ENCODE results near the gene PRKN. TPM values are rescaled to one million over a fixed set of nuclear protein-coding genes. Genes with fewer than 3 reads are reported as not detected.

Gene PRKN
- total RNA-seq, 4 donors from 2014 or later, result 4.4 to 669 (median 10.5) TPM

GRCh38 chr6:161458201-161458951 is 1269.2 kb downstream of the PRKN start:
- no peak for DNase-seq
- no peaks in the 10 kb centered on the region for H3K27me3 ChIP-seq
- H3K9me3 ChIP-seq, result no peaks in the 10 kb centered on the region
- H3K27ac ChIP-seq, result no peak overlapping the region
- no peaks in the 10 kb centered on the region for H3K36me3 ChIP-seq
- no peaks in the 10 kb centered on the region for H3K4me1 ChIP-seq
- H3K4me3 ChIP-seq, result no peak overlapping the region
- TF ChIP-seq, protein P1, sequence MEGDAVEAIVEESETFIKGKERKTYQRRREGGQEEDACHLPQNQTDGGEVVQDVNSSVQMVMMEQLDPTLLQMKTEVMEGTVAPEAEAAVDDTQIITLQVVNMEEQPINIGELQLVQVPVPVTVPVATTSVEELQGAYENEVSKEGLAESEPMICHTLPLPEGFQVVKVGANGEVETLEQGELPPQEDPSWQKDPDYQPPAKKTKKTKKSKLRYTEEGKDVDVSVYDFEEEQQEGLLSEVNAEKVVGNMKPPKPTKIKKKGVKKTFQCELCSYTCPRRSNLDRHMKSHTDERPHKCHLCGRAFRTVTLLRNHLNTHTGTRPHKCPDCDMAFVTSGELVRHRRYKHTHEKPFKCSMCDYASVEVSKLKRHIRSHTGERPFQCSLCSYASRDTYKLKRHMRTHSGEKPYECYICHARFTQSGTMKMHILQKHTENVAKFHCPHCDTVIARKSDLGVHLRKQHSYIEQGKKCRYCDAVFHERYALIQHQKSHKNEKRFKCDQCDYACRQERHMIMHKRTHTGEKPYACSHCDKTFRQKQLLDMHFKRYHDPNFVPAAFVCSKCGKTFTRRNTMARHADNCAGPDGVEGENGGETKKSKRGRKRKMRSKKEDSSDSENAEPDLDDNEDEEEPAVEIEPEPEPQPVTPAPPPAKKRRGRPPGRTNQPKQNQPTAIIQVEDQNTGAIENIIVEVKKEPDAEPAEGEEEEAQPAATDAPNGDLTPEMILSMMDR (IDR thresholded peaks at IDR 0.05), result no peak
- no peak for TF ChIP-seq POLR2A (IDR thresholded peaks at IDR 0.05)

DNA sequence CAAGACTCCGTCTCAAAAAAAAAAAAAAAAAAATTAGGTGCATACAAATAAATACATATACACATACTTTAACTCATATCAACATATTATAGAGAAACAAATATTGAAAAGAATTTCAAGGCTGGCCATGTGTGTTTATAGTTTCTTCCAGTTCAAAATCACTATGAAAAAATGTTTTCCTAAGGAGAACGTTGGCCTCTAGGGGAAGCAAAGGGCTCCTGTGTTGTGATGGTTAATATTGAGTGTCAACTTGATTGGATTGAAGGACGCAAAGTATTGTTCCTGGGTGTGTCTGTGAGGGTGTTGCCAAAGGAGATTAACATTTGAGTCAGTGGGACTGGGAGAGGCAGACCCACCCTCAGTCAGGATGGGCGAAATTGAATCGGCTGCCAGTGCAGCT is 1271.7 kb downstream of the PRKN start:
- Histone ChIP-seq H3K27ac (no peak overlapping the region), H3K36me3 (no peaks in the 10 kb centered on the region), H3K4me3 (no peak overlapping the region), H3K4me1 (no peaks in the 10 kb centered on the region), H3K9me3 (no peaks in the 10 kb centered on the region), H3K27me3 (no peaks in the 10 kb centered on the region)
- TF ChIP-seq, protein P1 (IDR thresholded peaks at IDR 0.05), result no peak
- no peak for TF ChIP-seq POLR2A (IDR thresholded peaks at IDR 0.05)
- no peak for DNase-seq

GRCh38 chr6:161453558-161453957 is 1274.0 kb downstream of the PRKN start:
- DNase-seq, result no peak
- TF ChIP-seq, protein P1 (IDR thresholded peaks at IDR 0.05), result no peak
- no peak for TF ChIP-seq POLR2A (IDR thresholded peaks at IDR 0.05)
- Histone ChIP-seq H3K4me3 (no peak overlapping the region), H3K27ac (no peak overlapping the region), H3K27me3 (no peaks in the 10 kb centered on the region), H3K9me3 (no peaks in the 10 kb centered on the region), H3K36me3 (no peaks in the 10 kb centered on the region), H3K4me1 (no peaks in the 10 kb centered on the region)

GRCh38 chr6:161452241-161452640 is 1275.3 kb downstream of the PRKN start:
- no peaks in the 10 kb centered on the region for H3K4me1 ChIP-seq
- no peak for DNase-seq
- TF ChIP-seq POLR2A (IDR thresholded peaks at IDR 0.05), result no peak
- TF ChIP-seq, protein P1 (IDR thresholded peaks at IDR 0.05), result no peak
- no peaks in the 10 kb centered on the region for H3K36me3 ChIP-seq
- H3K4me3 ChIP-seq, result no peak overlapping the region
- no peaks in the 10 kb centered on the region for H3K9me3 ChIP-seq
- no peak overlapping the region for H3K27ac ChIP-seq
- H3K27me3 ChIP-seq, result no peaks in the 10 kb centered on the region

GRCh38 chr6:161449521-161449920 is 1278.0 kb downstream of the PRKN start:
- no peak for TF ChIP-seq POLR2A (IDR thresholded peaks at IDR 0.05)
- TF ChIP-seq, protein P1 (IDR thresholded peaks at IDR 0.05), result no peak
- H3K4me3 ChIP-seq, result no peak overlapping the region
- H3K9me3 ChIP-seq, result no peaks in the 10 kb centered on the region
- H3K27ac ChIP-seq, result no peak overlapping the region
- H3K36me3 ChIP-seq, result no peaks in the 10 kb centered on the region
- no peak for DNase-seq
- no peaks in the 10 kb centered on the region for H3K27me3 ChIP-seq
- H3K4me1 ChIP-seq, result no peaks in the 10 kb centered on the region
